ENCODE data around the gene FITM1.

FITM1 gene

GRCh38 chr14:24110523-24110922, 19.9 kb upstream of the FITM1 start:
- Histone ChIP-seq H3K27ac (ENCODE audit: insufficient read depth in 1 of 2, low read depth in 1 of 2, low read length in 2 of 2, poor library complexity in 1 of 2, severe bottlenecking in 2 of 2) (no peak overlapping the region), H3K4me1 (ENCODE audit: control extremely low read depth in 1 of 4, control insufficient read depth in 4 of 4, insufficient read depth in 4 of 4, low read length in 3 of 4) (peaks cover 3 to 32% (median 14%) of the 10 kb centered on the region in 4 experiments), H3K4me3 (ENCODE audit: control insufficient read depth in 1 of 7, extremely low read depth in 1 of 7, insufficient read depth in 4 of 7, low read depth in 2 of 7, low read length in 6 of 7) (no peak overlapping the region), H3K27me3 (replicated peaks in 2 of 5; ENCODE audit: control insufficient read depth in 4 of 5, insufficient read depth in 5 of 5, low read length in 4 of 5) (no peaks in the 10 kb centered on the region), H3K36me3 (ENCODE audit: control insufficient read depth in 4 of 4, insufficient read depth in 4 of 4, low read length in 3 of 4) (no peaks in the 10 kb centered on the region), H3K9me3 (ENCODE audit: control extremely low read depth in 1 of 5, control insufficient read depth in 4 of 5, insufficient read depth in 2 of 5, low read depth in 1 of 5, low read length in 4 of 5) (no peaks in the 10 kb centered on the region)
- WGBS (ENCODE audit: insufficient coverage): no CpG with 5 or more reads among the region's 1 CpG
- ChIA-PET POLR2A (no interaction called here), CTCF (interaction anchor here (0.7 to 11.6 kb wide), 17 partner anchors 9 to 102 kb away, joined by 3 to 188 read pairs (median 5); partner anchors contain the start of genes CARMIL3, CHMP4A, FITM1 and IRF9)
- no peak for DNase-seq

- Histone ChIP-seq H3K4me1 (ENCODE audit: control extremely low read depth in 1 of 4, control insufficient read depth in 4 of 4, insufficient read depth in 4 of 4, low read length in 3 of 4) (peaks cover 11 to 40% (median 26%) of the 10 kb centered on the region in 4 experiments), H3K9me3 (ENCODE audit: control extremely low read depth in 1 of 5, control insufficient read depth in 4 of 5, insufficient read depth in 2 of 5, low read depth in 1 of 5, low read length in 4 of 5) (no peaks in the 10 kb centered on the region), H3K27me3 (replicated peaks in 2 of 5; ENCODE audit: control insufficient read depth in 4 of 5, insufficient read depth in 5 of 5, low read length in 4 of 5) (no peaks in the 10 kb centered on the region), H3K36me3 (ENCODE audit: control insufficient read depth in 4 of 4, insufficient read depth in 4 of 4, low read length in 3 of 4) (peaks cover 6 to 21% (median 14%) of the 10 kb centered on the region in 4 experiments), H3K27ac (ENCODE audit: insufficient read depth in 1 of 2, low read depth in 1 of 2, low read length in 2 of 2, poor library complexity in 1 of 2, severe bottlenecking in 2 of 2) (peak overlapping the region; percentile 95 to 98), H3K4me3 (ENCODE audit: control insufficient read depth in 1 of 7, extremely low read depth in 1 of 7, insufficient read depth in 4 of 7, low read depth in 2 of 7, low read length in 6 of 7) (peak overlapping the region; percentile 51 to 98 (median 91))
- ChIA-PET CTCF (interaction anchor here (0.8 to 7.7 kb wide), 6 partner anchors 18 to 56 kb away, joined by 3 to 46 read pairs (median 16); partner anchors contain the start of genes FITM1, PCK2 and PSME1), POLR2A (interaction anchor here (0.6 to 2.4 kb wide), 8 partner anchors 19 to 75 kb away, joined by 3 to 11 read pairs (median 6); partner anchors contain the start of genes EMC9, IPO4, IRF9 and PCK2)
- peak in 1 of 3 donors; percentile 40 for DNase-seq
- WGBS (ENCODE audit: insufficient coverage): 13% methylated on average over 12 of the region's 15 CpGs
Observed at GRCh38 chr14:24113379-24113800, 17.1 kb upstream of the FITM1 start.

- 0% methylated on average over 42 of the region's 42 CpGs for WGBS (ENCODE audit: insufficient coverage)
- ChIA-PET POLR2A (interaction anchor here (0.6 to 2.4 kb wide), 12 partner anchors 12 to 75 kb away, joined by 3 to 11 read pairs (median 5); partner anchors contain the start of genes EMC9, IPO4, IRF9 and PCK2), CTCF (interaction anchor here (0.8 to 7.7 kb wide), 15 partner anchors 12 to 123 kb away, joined by 3 to 46 read pairs (median 4); partner anchors contain the start of genes FITM1, IRF9, PCK2 and PSME1)
- Histone ChIP-seq H3K4me1 (ENCODE audit: control extremely low read depth in 1 of 4, control insufficient read depth in 4 of 4, insufficient read depth in 4 of 4, low read length in 3 of 4) (peaks cover 10 to 35% (median 20%) of the 10 kb centered on the region in 4 experiments), H3K27me3 (replicated peaks in 2 of 5; ENCODE audit: control insufficient read depth in 4 of 5, insufficient read depth in 5 of 5, low read length in 4 of 5) (no peaks in the 10 kb centered on the region), H3K9me3 (ENCODE audit: control extremely low read depth in 1 of 5, control insufficient read depth in 4 of 5, insufficient read depth in 2 of 5, low read depth in 1 of 5, low read length in 4 of 5) (no peaks in the 10 kb centered on the region), H3K4me3 (ENCODE audit: control insufficient read depth in 1 of 7, extremely low read depth in 1 of 7, insufficient read depth in 4 of 7, low read depth in 2 of 7, low read length in 6 of 7) (peak overlapping the region; percentile 51 to 98 (median 91)), H3K36me3 (ENCODE audit: control insufficient read depth in 4 of 4, insufficient read depth in 4 of 4, low read length in 3 of 4) (peaks cover 11 to 27% (median 20%) of the 10 kb centered on the region in 4 experiments), H3K27ac (ENCODE audit: insufficient read depth in 1 of 2, low read depth in 1 of 2, low read length in 2 of 2, poor library complexity in 1 of 2, severe bottlenecking in 2 of 2) (peak overlapping the region; percentile 95 to 98)
- peak; percentile 91 to 96 (median 93) for DNase-seq
Observed at GRCh38 chr14:24113801-24114531, 16.5 kb upstream of the FITM1 start.

GRCh38 chr14:24114532-24115421, 15.7 kb upstream of the FITM1 start, which contains the start of the genes DCAF11 and NRL:
DCAF11 (plus strand) TSS chr14:24114777; CDS start chr14:24115595, 818 bp downstream.
NRL (minus strand) TSS chr14:24114949; CDS start chr14:24082848, 32,101 bp downstream.
- WGBS (ENCODE audit: insufficient coverage): 0% methylated on average over 45 of the region's 65 CpGs
- H3K4me3 ChIP-seq (ENCODE audit: control insufficient read depth in 1 of 7, extremely low read depth in 1 of 7, insufficient read depth in 4 of 7, low read depth in 2 of 7, low read length in 6 of 7): peak within 1 kb of the TSS; percentile 51 to 98 (median 91)
- H3K36me3 ChIP-seq (ENCODE audit: control insufficient read depth in 4 of 4, insufficient read depth in 4 of 4, low read length in 3 of 4): peaks cover 14 to 35% (median 28%) of the 10 kb centered on the region in 4 experiments
- H3K9me3 ChIP-seq (ENCODE audit: control extremely low read depth in 1 of 5, control insufficient read depth in 4 of 5, insufficient read depth in 2 of 5, low read depth in 1 of 5, low read length in 4 of 5): no peaks in the 10 kb centered on the region
- peak within 1 kb of the TSS; percentile 95 to 98 for H3K27ac ChIP-seq (ENCODE audit: insufficient read depth in 1 of 2, low read depth in 1 of 2, low read length in 2 of 2, poor library complexity in 1 of 2, severe bottlenecking in 2 of 2)
- peaks cover 8 to 33% (median 19%) of the 10 kb centered on the region in 4 experiments for H3K4me1 ChIP-seq (ENCODE audit: control extremely low read depth in 1 of 4, control insufficient read depth in 4 of 4, insufficient read depth in 4 of 4, low read length in 3 of 4)
- CTCF ChIA-PET: interaction anchor here (0.5 to 7.7 kb wide), 16 partner anchors 11 to 122 kb away, joined by 3 to 46 read pairs (median 4); partner anchors contain the start of genes FITM1, IRF9, PCK2 and PSME1
- H3K27me3 ChIP-seq (replicated peaks in 2 of 5; ENCODE audit: control insufficient read depth in 4 of 5, insufficient read depth in 5 of 5, low read length in 4 of 5): no peaks in the 10 kb centered on the region
- peak; percentile 100 for DNase-seq
- POLR2A ChIA-PET: interaction anchor here (1.0 to 2.4 kb wide), 10 partner anchors 12 to 74 kb away, joined by 3 to 11 read pairs (median 6); partner anchors contain the start of genes EMC9, IPO4, IRF9 and PCK2

GRCh38 chr14:24115422-24116127, 14.9 kb upstream of the FITM1 start:
- ChIA-PET POLR2A (interaction anchor here (1.2 to 2.4 kb wide), 6 partner anchors 9 to 45 kb away, joined by 3 to 10 read pairs (median 8); partner anchors contain the start of genes IRF9, PSME1, PSME2 and RNF31), CTCF (interaction anchor here (0.5 to 7.7 kb wide), 14 partner anchors 11 to 121 kb away, joined by 3 to 46 read pairs (median 5); partner anchors contain the start of genes FITM1, IRF9, PCK2 and PSME1)
- Histone ChIP-seq H3K4me1 (ENCODE audit: control extremely low read depth in 1 of 4, control insufficient read depth in 4 of 4, insufficient read depth in 4 of 4, low read length in 3 of 4) (peaks cover 8 to 33% (median 19%) of the 10 kb centered on the region in 4 experiments), H3K4me3 (ENCODE audit: control insufficient read depth in 1 of 7, extremely low read depth in 1 of 7, insufficient read depth in 4 of 7, low read depth in 2 of 7, low read length in 6 of 7) (peak overlapping the region; percentile 51 to 98 (median 90)), H3K9me3 (ENCODE audit: control extremely low read depth in 1 of 5, control insufficient read depth in 4 of 5, insufficient read depth in 2 of 5, low read depth in 1 of 5, low read length in 4 of 5) (no peaks in the 10 kb centered on the region), H3K27ac (ENCODE audit: insufficient read depth in 1 of 2, low read depth in 1 of 2, low read length in 2 of 2, poor library complexity in 1 of 2, severe bottlenecking in 2 of 2) (peak overlapping the region; percentile 95 to 98), H3K36me3 (ENCODE audit: control insufficient read depth in 4 of 4, insufficient read depth in 4 of 4, low read length in 3 of 4) (peaks cover 14 to 39% (median 33%) of the 10 kb centered on the region in 4 experiments), H3K27me3 (replicated peaks in 2 of 5; ENCODE audit: control insufficient read depth in 4 of 5, insufficient read depth in 5 of 5, low read length in 4 of 5) (no peaks in the 10 kb centered on the region)
- 4% methylated on average over 13 of the region's 14 CpGs for WGBS (ENCODE audit: insufficient coverage)
- no peak for DNase-seq

Measured in common myeloid progenitor, CD34-positive (primary cell).